ENCODE measurements around the gene AXIN2.

Gene AXIN2

DNA sequence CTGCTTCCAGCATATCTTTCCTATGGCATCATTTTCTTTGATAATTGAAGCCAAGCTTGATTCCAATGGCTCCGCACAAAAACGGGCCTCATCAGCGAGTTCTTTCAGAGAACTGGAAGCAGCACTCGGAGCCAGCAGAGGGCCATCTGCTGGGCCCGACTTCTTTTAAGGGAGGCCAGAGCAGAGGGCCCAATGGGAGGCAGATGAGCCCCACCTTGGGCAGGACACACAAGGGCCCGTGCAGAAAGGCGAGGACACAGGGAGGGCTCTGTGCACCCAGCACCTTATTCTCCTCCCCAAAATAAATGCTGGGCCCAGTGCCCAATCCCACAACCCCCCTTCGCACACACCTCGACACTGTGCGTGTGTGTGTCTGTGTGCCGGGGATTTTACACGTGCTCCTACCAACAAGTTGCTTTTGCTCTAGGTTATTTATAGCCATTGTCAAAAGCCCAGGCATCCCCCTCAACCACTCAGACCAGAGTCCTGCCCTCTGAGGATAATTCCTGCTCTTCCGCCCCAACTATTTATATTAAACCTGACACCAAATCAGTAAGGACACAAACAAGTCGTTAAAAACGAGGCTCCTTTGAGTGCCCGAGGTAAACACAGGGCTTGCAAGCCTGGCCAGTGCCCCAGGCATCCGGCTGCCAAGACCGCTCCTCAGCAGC lies 6.8 kb downstream of the AXIN2 start:
- no peak for DNase-seq (ENCODE audit: extremely low read depth, insufficient read length)
- H3K27me3 ChIP-seq (replicated peaks; ENCODE audit: control insufficient read depth, insufficient read depth, low read length): no peaks in the 10 kb centered on the region
- H3K36me3 ChIP-seq (ENCODE audit: control insufficient read depth, insufficient read depth, low read length): no peaks in the 10 kb centered on the region
- TF ChIP-seq, protein P1, sequence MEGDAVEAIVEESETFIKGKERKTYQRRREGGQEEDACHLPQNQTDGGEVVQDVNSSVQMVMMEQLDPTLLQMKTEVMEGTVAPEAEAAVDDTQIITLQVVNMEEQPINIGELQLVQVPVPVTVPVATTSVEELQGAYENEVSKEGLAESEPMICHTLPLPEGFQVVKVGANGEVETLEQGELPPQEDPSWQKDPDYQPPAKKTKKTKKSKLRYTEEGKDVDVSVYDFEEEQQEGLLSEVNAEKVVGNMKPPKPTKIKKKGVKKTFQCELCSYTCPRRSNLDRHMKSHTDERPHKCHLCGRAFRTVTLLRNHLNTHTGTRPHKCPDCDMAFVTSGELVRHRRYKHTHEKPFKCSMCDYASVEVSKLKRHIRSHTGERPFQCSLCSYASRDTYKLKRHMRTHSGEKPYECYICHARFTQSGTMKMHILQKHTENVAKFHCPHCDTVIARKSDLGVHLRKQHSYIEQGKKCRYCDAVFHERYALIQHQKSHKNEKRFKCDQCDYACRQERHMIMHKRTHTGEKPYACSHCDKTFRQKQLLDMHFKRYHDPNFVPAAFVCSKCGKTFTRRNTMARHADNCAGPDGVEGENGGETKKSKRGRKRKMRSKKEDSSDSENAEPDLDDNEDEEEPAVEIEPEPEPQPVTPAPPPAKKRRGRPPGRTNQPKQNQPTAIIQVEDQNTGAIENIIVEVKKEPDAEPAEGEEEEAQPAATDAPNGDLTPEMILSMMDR (IDR thresholded peaks at IDR 0.05; ENCODE audit: insufficient read depth, low read length, poor library complexity, severe bottlenecking): no peak
- no peak overlapping the region for H3K4me3 ChIP-seq (replicated peaks; ENCODE audit: low read depth, low read length)

DNA sequence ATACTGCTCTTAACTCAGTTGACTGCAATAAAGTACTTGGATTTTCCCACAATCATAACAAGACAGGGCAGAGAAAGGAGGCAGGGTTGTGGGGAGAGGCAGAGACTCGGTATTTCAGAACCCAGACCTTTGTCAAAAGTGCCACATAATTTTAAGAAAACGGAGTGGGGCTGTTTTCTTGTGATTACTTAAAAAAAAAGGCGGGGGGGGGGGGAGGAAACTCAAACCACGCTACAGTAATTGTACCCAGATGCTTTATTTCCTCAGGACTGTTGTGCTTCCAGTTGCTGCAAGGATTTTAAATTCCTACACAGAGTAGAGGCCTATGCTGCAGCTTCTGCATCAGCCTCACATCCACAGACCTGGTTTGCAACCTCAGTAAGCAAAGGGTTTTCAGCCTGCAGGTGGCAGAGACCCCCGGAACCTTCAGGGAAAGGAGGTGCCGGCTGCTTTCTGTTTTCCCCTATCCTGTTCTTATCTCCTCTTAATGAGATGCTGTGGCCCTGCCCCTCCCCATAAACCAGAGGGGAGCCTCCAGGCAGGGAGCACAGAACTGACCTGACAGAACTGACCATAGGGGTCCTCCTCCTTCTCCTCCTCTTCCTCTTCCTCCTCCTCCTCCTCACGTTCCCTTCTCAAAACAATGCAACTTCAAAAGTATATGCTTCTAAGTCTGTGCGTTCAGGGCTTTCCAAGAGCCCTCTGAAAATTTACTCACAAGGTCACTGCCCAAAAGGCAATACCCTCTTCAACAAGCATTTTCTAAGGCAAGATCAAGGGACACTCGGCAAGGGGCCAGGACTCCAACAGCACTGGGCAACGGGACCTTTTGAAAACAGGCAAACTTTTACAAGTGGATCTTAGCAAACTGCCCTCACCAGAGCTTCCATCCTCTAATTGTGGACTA lies 7.5 kb downstream of the AXIN2 start:
- Histone ChIP-seq H3K36me3 (ENCODE audit: control insufficient read depth, insufficient read depth, low read length) (no peaks in the 10 kb centered on the region), H3K27me3 (replicated peaks; ENCODE audit: control insufficient read depth, insufficient read depth, low read length) (no peaks in the 10 kb centered on the region), H3K4me3 (replicated peaks; ENCODE audit: low read depth, low read length) (no peak overlapping the region)
- DNase-seq (ENCODE audit: extremely low read depth, insufficient read length): no peak
- TF ChIP-seq, protein P1 (IDR thresholded peaks at IDR 0.05; ENCODE audit: insufficient read depth, low read length, poor library complexity, severe bottlenecking): no peak

DNA sequence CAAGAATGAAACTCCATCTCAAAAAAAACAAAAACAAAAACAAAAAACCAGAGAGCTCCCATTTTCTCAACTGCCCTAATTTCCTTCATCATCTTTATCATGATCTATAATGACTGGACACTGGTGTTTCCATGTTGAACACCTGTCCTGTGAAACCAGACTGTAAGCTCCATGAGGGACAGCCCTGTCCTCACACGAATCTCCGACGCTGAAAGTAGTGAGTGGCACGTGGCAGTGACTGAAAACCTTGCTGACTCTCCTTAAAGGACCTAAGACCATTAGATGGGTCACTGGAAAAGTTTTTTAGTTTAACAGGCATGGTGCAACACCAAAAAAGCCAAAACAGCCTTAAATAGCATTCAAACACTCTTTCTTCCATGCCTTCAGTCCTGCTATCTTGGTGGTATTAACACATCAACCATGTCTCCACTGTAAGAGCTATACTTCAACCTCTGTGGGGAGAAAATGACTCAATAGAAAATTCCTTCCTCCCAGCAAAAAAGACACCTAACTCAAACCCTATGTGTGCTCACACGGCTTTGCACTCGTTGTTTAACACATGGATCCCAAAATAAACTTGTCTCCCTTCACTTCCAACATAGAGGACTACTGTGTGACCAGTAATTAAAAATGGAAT lies 8.3 kb downstream of the AXIN2 start:
- DNase-seq (ENCODE audit: extremely low read depth, insufficient read length): no peak
- no peaks in the 10 kb centered on the region for H3K36me3 ChIP-seq (ENCODE audit: control insufficient read depth, insufficient read depth, low read length)
- no peak overlapping the region for H3K4me3 ChIP-seq (replicated peaks; ENCODE audit: low read depth, low read length)
- no peaks in the 10 kb centered on the region for H3K27me3 ChIP-seq (replicated peaks; ENCODE audit: control insufficient read depth, insufficient read depth, low read length)
- TF ChIP-seq, protein P1 (IDR thresholded peaks at IDR 0.05; ENCODE audit: insufficient read depth, low read length, poor library complexity, severe bottlenecking): no peak

DNA sequence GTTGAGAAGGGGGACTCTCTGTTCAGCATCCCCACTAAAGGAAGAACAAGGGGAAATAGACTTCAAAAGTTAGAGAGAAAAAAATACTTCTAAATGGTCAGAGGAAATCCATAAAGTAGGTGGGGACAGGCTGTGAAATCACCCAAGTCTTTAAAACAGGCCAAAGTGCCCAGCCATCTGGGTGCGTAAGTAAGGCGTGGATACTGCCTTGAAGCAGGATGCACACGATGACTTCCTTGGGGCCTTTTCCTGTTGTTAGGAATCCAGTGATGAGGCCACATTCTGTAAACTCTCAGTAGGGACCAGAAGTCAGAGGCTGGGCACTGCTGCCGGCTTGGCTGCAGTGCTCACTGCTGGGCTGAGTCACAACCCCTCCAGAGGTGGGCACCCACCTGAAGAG lies 9.2 kb downstream of the AXIN2 start:
- Histone ChIP-seq H3K27me3 (replicated peaks; ENCODE audit: control insufficient read depth, insufficient read depth, low read length) (no peaks in the 10 kb centered on the region), H3K36me3 (ENCODE audit: control insufficient read depth, insufficient read depth, low read length) (no peaks in the 10 kb centered on the region), H3K4me3 (replicated peaks; ENCODE audit: low read depth, low read length) (no peak overlapping the region)
- DNase-seq (ENCODE audit: extremely low read depth, insufficient read length): no peak
- TF ChIP-seq, protein P1 (IDR thresholded peaks at IDR 0.05; ENCODE audit: insufficient read depth, low read length, poor library complexity, severe bottlenecking): no peak

DNA sequence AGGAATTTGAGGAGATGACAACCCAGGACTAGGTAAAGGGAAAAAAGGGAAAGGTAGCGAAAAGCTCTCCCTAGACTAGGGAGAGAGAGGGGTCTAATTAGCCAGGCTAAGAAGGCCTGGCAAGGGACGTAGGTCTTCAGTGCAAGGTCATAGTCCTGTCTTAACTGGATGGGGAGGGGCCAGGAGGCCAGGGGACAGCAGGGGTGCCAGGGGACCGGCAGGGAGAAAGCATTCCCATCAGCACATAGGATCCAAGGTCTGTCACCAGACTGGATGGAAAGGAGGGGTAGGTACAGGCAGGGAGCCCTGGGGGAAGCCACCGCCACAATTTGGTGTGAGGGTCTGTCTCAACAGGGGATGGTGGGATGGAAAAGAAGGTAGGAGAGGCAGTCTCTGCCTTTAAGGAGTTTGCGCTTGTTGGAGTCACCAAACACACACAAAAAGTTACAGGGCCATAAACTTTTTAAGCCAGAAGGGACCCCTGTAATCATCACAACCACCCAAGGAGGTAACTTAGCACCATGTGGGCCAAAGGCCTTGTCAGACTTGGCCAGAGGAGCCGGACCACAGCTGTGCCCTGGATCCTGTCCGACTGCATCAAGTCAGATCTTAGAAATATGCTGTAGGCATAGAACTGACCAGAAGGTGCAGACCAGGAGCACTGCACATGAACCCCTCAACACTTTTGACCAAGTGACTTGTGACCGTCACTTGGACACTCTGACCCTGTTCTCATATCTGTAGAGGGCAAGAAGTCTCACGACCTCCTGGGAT lies 10.0 kb downstream of the AXIN2 start:
- H3K36me3 ChIP-seq (ENCODE audit: control insufficient read depth, insufficient read depth, low read length): no peaks in the 10 kb centered on the region
- no peak overlapping the region for H3K4me3 ChIP-seq (replicated peaks; ENCODE audit: low read depth, low read length)
- DNase-seq (ENCODE audit: extremely low read depth, insufficient read length): no peak
- TF ChIP-seq, protein P1 (IDR thresholded peaks at IDR 0.05; ENCODE audit: insufficient read depth, low read length, poor library complexity, severe bottlenecking): no peak
- no peaks in the 10 kb centered on the region for H3K27me3 ChIP-seq (replicated peaks; ENCODE audit: control insufficient read depth, insufficient read depth, low read length)

Measured in GM06990 (cell line).